Adrenal gland (tissue), 5 donors: ENCODE results near the gene CALHM1.

Experiments
- POLR2A ChIP-seq, 2 donors: fragments of 450-650 bp; IDR thresholded peaks; one replicate each; pipeline ENCODE4 v1.6.1; 2017; ENCODE audit warnings: antibody characterized with exemption in 2 of 2, mild to moderate bottlenecking in 2 of 2, moderate library complexity in 1 of 2
- TF ChIP-seq, protein P1 (sequence below), 6 experiments: fragments of 450-650 bp in 4 of 6; fragments of 200-600 bp in 2 of 6; sonication (generic) in 1 of 6; IDR thresholded peaks; 1 replicate in 5 of 6; 2 replicates in 1 of 6; pipeline versions ENCODE4 v1.5.1 to v1.8.0; 2016 to 2021; ENCODE audit warnings: antibody characterized with exemption in 6 of 6, mild to moderate bottlenecking in 2 of 6, moderate library complexity in 1 of 6
- donor health status: DM: no; HTN: no; CAD: no.

DNA sequence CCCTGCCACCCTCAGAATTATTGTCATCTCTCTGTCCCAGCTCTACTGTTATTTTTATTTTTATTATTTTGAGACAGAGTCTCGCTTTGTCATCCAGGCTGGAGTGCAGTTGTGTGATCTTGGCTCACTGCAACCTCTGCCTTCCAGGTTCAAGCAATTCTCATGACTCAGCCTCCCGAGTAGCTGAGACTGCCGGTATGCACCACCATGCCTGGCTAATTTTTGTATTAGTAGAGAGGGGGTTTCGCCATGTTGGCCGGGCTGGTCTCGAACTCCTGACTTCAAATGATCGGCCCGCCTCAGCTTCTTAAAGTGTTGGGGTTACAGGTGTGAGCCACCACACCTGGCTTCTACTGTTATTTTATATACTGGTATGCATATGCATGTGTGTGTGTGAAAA lies 17.5 kb downstream of the CALHM1 start:
- TF ChIP-seq, protein P1, sequence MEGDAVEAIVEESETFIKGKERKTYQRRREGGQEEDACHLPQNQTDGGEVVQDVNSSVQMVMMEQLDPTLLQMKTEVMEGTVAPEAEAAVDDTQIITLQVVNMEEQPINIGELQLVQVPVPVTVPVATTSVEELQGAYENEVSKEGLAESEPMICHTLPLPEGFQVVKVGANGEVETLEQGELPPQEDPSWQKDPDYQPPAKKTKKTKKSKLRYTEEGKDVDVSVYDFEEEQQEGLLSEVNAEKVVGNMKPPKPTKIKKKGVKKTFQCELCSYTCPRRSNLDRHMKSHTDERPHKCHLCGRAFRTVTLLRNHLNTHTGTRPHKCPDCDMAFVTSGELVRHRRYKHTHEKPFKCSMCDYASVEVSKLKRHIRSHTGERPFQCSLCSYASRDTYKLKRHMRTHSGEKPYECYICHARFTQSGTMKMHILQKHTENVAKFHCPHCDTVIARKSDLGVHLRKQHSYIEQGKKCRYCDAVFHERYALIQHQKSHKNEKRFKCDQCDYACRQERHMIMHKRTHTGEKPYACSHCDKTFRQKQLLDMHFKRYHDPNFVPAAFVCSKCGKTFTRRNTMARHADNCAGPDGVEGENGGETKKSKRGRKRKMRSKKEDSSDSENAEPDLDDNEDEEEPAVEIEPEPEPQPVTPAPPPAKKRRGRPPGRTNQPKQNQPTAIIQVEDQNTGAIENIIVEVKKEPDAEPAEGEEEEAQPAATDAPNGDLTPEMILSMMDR (IDR thresholded peaks at IDR 0.05): no peak
- no peak for TF ChIP-seq POLR2A (IDR thresholded peaks at IDR 0.05)
